Naive thymus-derived CD4-positive, alpha-beta T cell (primary cell): ENCODE data around the gene TNNC2. TPM values are rescaled to one million over a fixed set of nuclear protein-coding genes. Genes with fewer than 3 reads are reported as not detected.
A peak's percentile ranks its signal among the peaks of the same experiment; 100 is the strongest.

Experiments used
- ATAC-seq: fragments of 150-1000 bp; cut with Tn5 transposase; 2 replicates; pipeline ENCODE4 v1.10.0; 2021; ENCODE audit warnings: mild to moderate bottlenecking, moderate library complexity
- CTCF ChIA-PET: fragments of 350-600 bp; sonication (Branson Sonifier 250); formaldehyde crosslinking; loops from one replicate; lab custom pipeline; 2021; ENCODE audit warnings: antibody characterized with exemption; lab: Charles Lee
- POLR2A ChIA-PET: fragments of 350-600 bp; sonication (Branson Sonifier 250); formaldehyde crosslinking; loops from one replicate; lab custom pipeline; 2021; ENCODE audit warnings: antibody characterized with exemption, inconsistent platforms; lab: Charles Lee
- DNase-seq, 9 donors: peaks; one replicate each; pipeline versions ENCODE4 v3.0.0 to v3.0.0-alpha.2; 2020 to 2022; ENCODE audit warnings: mixed read lengths in 1 of 9
- H3K27ac ChIP-seq: one replicate; pipeline ENCODE4 v1.7.0; 2013; ENCODE audit warnings: mild to moderate bottlenecking, low read depth, low read length, moderate library complexity
- H3K27me3 ChIP-seq, 2 donors: one replicate each; pipeline ENCODE4 v1.7.0; 2013; ENCODE audit warnings: low read length in 2 of 2, mild to moderate bottlenecking in 2 of 2, moderate library complexity in 2 of 2; ENCODE audit not compliant: control insufficient read depth in 2 of 2, insufficient read depth in 2 of 2
- H3K36me3 ChIP-seq, 3 experiments: 1 replicate in 2 of 3; 2 replicates in 1 of 3; pipeline ENCODE4 v1.7.0; 2013; ENCODE audit warnings: low read length in 3 of 3, mild to moderate bottlenecking in 3 of 3, moderate library complexity in 1 of 3; ENCODE audit not compliant: insufficient read depth in 3 of 3, control insufficient read depth in 2 of 3
- H3K4me1 ChIP-seq, 2 donors: one replicate each; pipeline ENCODE4 v1.7.0; 2013; ENCODE audit warnings: low read length in 2 of 2, mild to moderate bottlenecking in 2 of 2, moderate library complexity in 1 of 2; ENCODE audit not compliant: control insufficient read depth in 2 of 2, insufficient read depth in 2 of 2
- H3K4me3 ChIP-seq: 2 replicates; pipeline ENCODE4 v1.7.0; 2013; ENCODE audit warnings: mild to moderate bottlenecking, low read length
- H3K9me3 ChIP-seq, 3 experiments: 1 replicate in 2 of 3; 2 replicates in 1 of 3; pipeline ENCODE4 v1.7.0; 2013; ENCODE audit warnings: low read length in 3 of 3; ENCODE audit not compliant: control insufficient read depth in 2 of 3
- H3K27ac Mint-ChIP-seq, 9 donors: one replicate each; pipeline ENCODE4 v1.8.0; 2020 to 2022; ENCODE audit warnings: mixed read lengths in 9 of 9, mild to moderate bottlenecking in 8 of 9, moderate library complexity in 5 of 9, inconsistent platforms in 2 of 9
- H3K27me3 Mint-ChIP-seq, 5 donors: one replicate each; pipeline ENCODE4 v1.8.0; 2021 to 2022; ENCODE audit warnings: mixed read lengths in 5 of 5, mild to moderate bottlenecking in 1 of 5
- H3K36me3 Mint-ChIP-seq, 5 donors: one replicate each; pipeline ENCODE4 v1.8.0; 2020 to 2022; ENCODE audit warnings: mixed read lengths in 5 of 5, mild to moderate bottlenecking in 3 of 5, inconsistent platforms in 1 of 5
- H3K4me1 Mint-ChIP-seq, 7 donors: one replicate each; pipeline ENCODE4 v1.8.0; 2020 to 2022; ENCODE audit warnings: mixed read lengths in 7 of 7, mild to moderate bottlenecking in 3 of 7, inconsistent platforms in 1 of 7
- H3K4me3 Mint-ChIP-seq, 10 donors: one replicate each; pipeline ENCODE4 v1.8.0; 2020 to 2022; ENCODE audit warnings: mild to moderate bottlenecking in 10 of 10, mixed read lengths in 10 of 10, moderate library complexity in 6 of 10, inconsistent platforms in 2 of 10
- H3K9me3 Mint-ChIP-seq, 11 donors: one replicate each; pipeline ENCODE4 v1.8.0; 2020 to 2022; ENCODE audit warnings: mixed read lengths in 11 of 11, mild to moderate bottlenecking in 4 of 11, inconsistent platforms in 1 of 11, moderate library complexity in 1 of 11
- intact Hi-C, 2 donors: fragments of 100-400 bp; cut with micrococcal nuclease; formaldehyde crosslinking; loops; one replicate each; pipeline ENCODE4 v1.15.1; 2023
- polyA plus RNA-seq, 2 donors: library from polyadenylated mRNA; unstranded; fragments of 300-500 nt; fragmentation: Illumina TruSeq; gene quantifications; one replicate each; pipeline ENCODE4 v1.2.3, GENCODE V29; 2021
- total RNA-seq, 6 experiments: library from RNA in 5 of 6; stranded (reverse) in 5 of 6; gene quantifications; 1 replicate in 5 of 6; 2 replicates in 1 of 6; pipeline ENCODE4 v1.2.3 and lab custom pipeline; 2021 to 2026

Gene TNNC2
- total and polyA plus RNA-seq, 7 experiments from 2014 or later: 0.59 to 1.4 TPM; not detected in 5

- Histone ChIP-seq H3K4me1 (peaks cover 4 to 7% of the 10 kb centered on the region in 2 donors), H3K9me3 (no peaks in the 10 kb centered on the region), H3K27ac (no peak overlapping the region), H3K4me3 (no peak overlapping the region), H3K36me3 (no peaks in the 10 kb centered on the region), H3K27me3 (peaks cover 2 to 5% of the 10 kb centered on the region in 2 donors)
- CTCF ChIA-PET: no interaction called here
- H3K36me3 Mint-ChIP-seq: no peaks in the 10 kb centered on the region
- no peak for DNase-seq
- H3K27me3 Mint-ChIP-seq: peaks cover 8 to 34% (median 14%) of the 10 kb centered on the region in 5 donors
- no peak overlapping the region for H3K4me3 Mint-ChIP-seq
- H3K4me1 Mint-ChIP-seq: peaks cover 16 to 23% (median 20%) of the 10 kb centered on the region in 7 donors
- POLR2A ChIA-PET: no interaction called here
- intact Hi-C loops: no loop called here
- H3K27ac Mint-ChIP-seq: no peak overlapping the region
- no peaks in the 10 kb centered on the region for H3K9me3 Mint-ChIP-seq
- no peak for ATAC-seq
These were observed 1.5 kb upstream of the TNNC2 start for GRCh38 chr20:45828589-45828988.

DNA sequence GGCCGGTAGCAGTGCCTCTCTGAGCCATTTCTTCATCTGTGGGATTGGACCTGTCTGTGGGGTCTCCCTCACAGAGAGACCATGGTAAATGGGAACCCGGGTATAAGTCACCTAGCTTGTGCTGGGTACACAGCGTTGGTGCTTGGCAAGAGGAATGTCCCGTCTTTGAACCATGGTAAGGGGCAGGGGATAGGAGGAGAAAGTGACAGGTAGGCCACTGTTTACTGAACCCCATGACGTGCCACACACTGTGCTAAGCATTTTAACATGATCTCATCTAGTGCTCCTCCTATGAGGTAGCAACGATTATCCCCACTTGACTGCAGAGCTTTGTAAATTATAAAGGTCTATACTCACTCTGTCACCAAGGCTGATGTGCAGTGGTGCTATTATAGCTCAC is 600 bp upstream of the TNNC2 start:
- intact Hi-C loops: no loop called here
- no peak overlapping the region for H3K4me3 ChIP-seq
- H3K27me3 Mint-ChIP-seq: peaks cover 15 to 39% (median 23%) of the 10 kb centered on the region in 5 donors
- peaks cover 3 to 10% of the 10 kb centered on the region in 2 donors for H3K27me3 ChIP-seq
- no peak overlapping the region for H3K4me3 Mint-ChIP-seq
- H3K4me1 Mint-ChIP-seq: peaks cover 12 to 19% (median 16%) of the 10 kb centered on the region in 7 donors
- no peaks in the 10 kb centered on the region for H3K36me3 ChIP-seq
- H3K36me3 Mint-ChIP-seq: no peaks in the 10 kb centered on the region
- peaks cover 0 to 7% of the 10 kb centered on the region in 2 donors for H3K4me1 ChIP-seq
- H3K9me3 Mint-ChIP-seq: no peaks in the 10 kb centered on the region
- H3K27ac ChIP-seq: no peak overlapping the region
- DNase-seq: no peak
- CTCF ChIA-PET: no interaction called here
- POLR2A ChIA-PET: no interaction called here
- no peak overlapping the region for H3K27ac Mint-ChIP-seq
- no peak for ATAC-seq
- H3K9me3 ChIP-seq: no peaks in the 10 kb centered on the region

- ChIA-PET POLR2A (interaction anchor here (0.6 to 0.7 kb wide), 2 partner anchors 9 to 30 kb away, joined by 3 to 5 read pairs; partner anchors contain the start of gene ACOT8), CTCF (no interaction called here)
- H3K4me3 Mint-ChIP-seq: no peak overlapping the region
- H3K27ac Mint-ChIP-seq: no peak overlapping the region
- no peak overlapping the region for H3K4me3 ChIP-seq
- peaks cover 0 to 7% of the 10 kb centered on the region in 2 donors for H3K4me1 ChIP-seq
- peaks cover 22 to 43% (median 28%) of the 10 kb centered on the region in 5 donors for H3K27me3 Mint-ChIP-seq
- H3K36me3 ChIP-seq: no peaks in the 10 kb centered on the region
- DNase-seq (no peak), ATAC-seq (no peak)
- no peak overlapping the region for H3K27ac ChIP-seq
- intact Hi-C loops: no loop called here
- H3K36me3 Mint-ChIP-seq: peaks cover 0 to 2% (median 0%) of the 10 kb centered on the region in 5 donors
- H3K9me3 ChIP-seq: no peaks in the 10 kb centered on the region
- peaks cover 3 to 10% of the 10 kb centered on the region in 2 donors for H3K27me3 ChIP-seq
- H3K9me3 Mint-ChIP-seq: no peaks in the 10 kb centered on the region
- peaks cover 12 to 26% (median 19%) of the 10 kb centered on the region in 7 donors for H3K4me1 Mint-ChIP-seq
These were observed 612 bp downstream of the TNNC2 start for GRCh38 chr20:45826381-45827019.

- peaks cover 22 to 40% (median 33%) of the 10 kb centered on the region in 5 donors for H3K27me3 Mint-ChIP-seq
- Histone ChIP-seq H3K9me3 (no peaks in the 10 kb centered on the region), H3K4me1 (peaks cover 0 to 7% of the 10 kb centered on the region in 2 donors), H3K4me3 (peak overlapping the region; percentile 29), H3K27me3 (peaks cover 3 to 10% of the 10 kb centered on the region in 2 donors), H3K36me3 (no peaks in the 10 kb centered on the region), H3K27ac (no peak overlapping the region)
- peaks cover 12 to 26% (median 19%) of the 10 kb centered on the region in 7 donors for H3K4me1 Mint-ChIP-seq
- ATAC-seq: peak; percentile 70
- ChIA-PET CTCF (interaction anchor here (0.7 to 1.2 kb wide), 3 partner anchors 9 to 126 kb away, joined by 3 read pairs; partner anchors contain the start of gene SNX21), POLR2A (interaction anchor here (0.7 to 1.2 kb wide), 5 partner anchors 10 to 110 kb away, joined by 3 to 5 read pairs (median 3); partner anchors contain the start of genes DNTTIP1, PCIF1 and WFDC3)
- H3K4me3 Mint-ChIP-seq: peak overlapping the region; percentile 75 to 88 (median 84)
- no peaks in the 10 kb centered on the region for H3K9me3 Mint-ChIP-seq
- H3K27ac Mint-ChIP-seq: peak overlapping the region in 5 of 9 donors; percentile 21 to 73 (median 51)
- H3K36me3 Mint-ChIP-seq: peaks cover 0 to 2% (median 0%) of the 10 kb centered on the region in 5 donors
- intact Hi-C loops: loop anchor here in 1 of 2 donors (1.0 kb wide), 2 partner anchors 67 to 139 kb away; partner anchors contain the start of genes CTSA and NEURL2
- peak; percentile 23 to 48 (median 30) for DNase-seq
These were observed 2.9 kb downstream of the TNNC2 start for GRCh38 chr20:45823949-45824835.

DNA sequence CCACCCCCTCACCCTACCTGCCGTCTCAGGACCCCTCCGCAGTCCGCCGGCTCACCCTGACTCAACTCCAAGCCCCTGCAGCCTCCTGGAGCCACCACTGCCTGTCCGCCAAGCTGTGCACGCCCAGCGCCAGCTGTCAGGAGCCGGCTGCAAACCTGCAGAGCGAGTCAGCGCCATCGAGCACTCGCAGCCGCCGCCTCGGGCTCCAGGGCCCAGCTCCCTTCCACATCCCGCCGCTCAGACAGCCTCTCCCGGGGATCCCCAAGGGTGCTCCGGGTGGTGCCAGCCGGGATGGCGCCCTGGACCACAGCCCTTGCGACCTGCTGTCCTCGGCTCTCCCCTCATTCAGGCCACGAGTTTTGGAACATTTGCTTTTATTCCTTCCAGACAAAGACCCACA is 4.3 kb downstream of the TNNC2 start:
- ATAC-seq: no peak
- H3K27ac ChIP-seq: no peak overlapping the region
- H3K27ac Mint-ChIP-seq: no peak overlapping the region
- H3K4me3 ChIP-seq: no peak overlapping the region
- H3K4me1 ChIP-seq: peaks cover 0 to 7% of the 10 kb centered on the region in 2 donors
- H3K4me1 Mint-ChIP-seq: peaks cover 12 to 26% (median 19%) of the 10 kb centered on the region in 7 donors
- H3K9me3 Mint-ChIP-seq: no peaks in the 10 kb centered on the region
- intact Hi-C loops: no loop called here
- H3K4me3 Mint-ChIP-seq: peak overlapping the region in 4 of 10 donors; percentile 17 to 88 (median 33)
- peaks cover 22 to 36% (median 33%) of the 10 kb centered on the region in 5 donors for H3K27me3 Mint-ChIP-seq
- no peaks in the 10 kb centered on the region for H3K36me3 ChIP-seq
- H3K9me3 ChIP-seq: no peaks in the 10 kb centered on the region
- no peak for DNase-seq
- peaks cover 0 to 2% (median 0%) of the 10 kb centered on the region in 5 donors for H3K36me3 Mint-ChIP-seq
- peaks cover 3 to 10% of the 10 kb centered on the region in 2 donors for H3K27me3 ChIP-seq
- POLR2A ChIA-PET: no interaction called here
- CTCF ChIA-PET: no interaction called here

DNA sequence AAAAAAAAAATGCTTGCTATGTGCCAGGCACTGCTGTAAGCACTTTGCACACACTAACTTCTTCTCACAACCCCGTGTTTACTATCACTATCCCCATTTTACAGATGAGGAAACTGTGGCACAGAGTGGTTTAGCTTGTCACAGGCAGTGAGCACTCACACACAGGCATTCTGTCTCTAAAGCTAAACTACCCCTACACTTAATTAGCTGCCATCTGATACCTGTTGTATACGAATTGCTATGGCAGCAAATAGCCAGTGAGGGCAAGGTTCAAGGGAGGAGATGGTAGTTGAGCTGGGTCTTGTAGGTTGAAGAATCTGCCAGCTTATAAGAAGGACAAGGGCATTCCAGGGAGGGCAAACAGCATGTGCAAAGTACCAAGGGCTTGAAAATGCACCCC is 5.2 kb downstream of the TNNC2 start:
- Mint-ChIP-seq H3K4me1 (peaks cover 12 to 26% (median 20%) of the 10 kb centered on the region in 7 donors), H3K4me3 (peak overlapping the region in 3 of 10 donors; percentile 1 to 43 (median 39)), H3K36me3 (peaks cover 0 to 2% (median 0%) of the 10 kb centered on the region in 5 donors), H3K27me3 (peaks cover 22 to 36% (median 33%) of the 10 kb centered on the region in 5 donors), H3K9me3 (no peaks in the 10 kb centered on the region), H3K27ac (no peak overlapping the region)
- H3K36me3 ChIP-seq: no peaks in the 10 kb centered on the region
- intact Hi-C loops: no loop called here
- H3K27ac ChIP-seq: no peak overlapping the region
- DNase-seq: no peak
- no peaks in the 10 kb centered on the region for H3K9me3 ChIP-seq
- ATAC-seq: no peak
- POLR2A ChIA-PET: no interaction called here
- CTCF ChIA-PET: no interaction called here
- H3K27me3 ChIP-seq: peaks cover 3 to 10% of the 10 kb centered on the region in 2 donors
- peaks cover 0 to 7% of the 10 kb centered on the region in 2 donors for H3K4me1 ChIP-seq
- no peak overlapping the region for H3K4me3 ChIP-seq
